ENCODE data around the gene AJUBA. TPM values are rescaled to one million over a fixed set of nuclear protein-coding genes. Genes with fewer than 3 reads are reported as not detected.

The AJUBA gene
- total and polyA plus RNA-seq, 2 of the 8 experiments (the other 6 are each of a cell fraction or from before 2014, with no cell fraction given), result 33.1 to 46.0 TPM

GRCh38 chr14:22978981-22979671 lies 3.2 kb downstream of the AJUBA start:
- no peak overlapping the region for H3K14ac ChIP-seq (ENCODE audit: insufficient read length)
- no peak overlapping the region for H3K23ac ChIP-seq (ENCODE audit: insufficient read length)
- peak overlapping the region; percentile 39; the same call in 1 of the 2 replicates for H3K18ac ChIP-seq (ENCODE audit: extremely low read depth, low read length)
- peak overlapping the region; percentile 79 to 81 for H3K4me2 ChIP-seq (ENCODE audit: insufficient read depth in 1 of 2, low read depth in 2 of 2, low read length in 2 of 2)
- POLR2A ChIA-PET (ENCODE audit: partially characterized antibody), result interaction anchor here (1.1 to 13.2 kb wide), 9 partner anchors 11 to 116 kb away, joined by 3 to 133 read pairs (median 13); partner anchors contain the start of genes ACIN1, C14orf119, CDH24 and HAUS4
- peaks cover 0 to 9% (median 4%) of the 10 kb centered on the region in 4 experiments; a peak in 2 of 7 replicates for H3K27me3 ChIP-seq (replicated peaks in 1 of 4; ENCODE audit: control insufficient read depth in 3 of 4, extremely low read depth in 1 of 4, insufficient read depth in 3 of 4, low read length in 3 of 4)
- H2AFZ ChIP-seq (ENCODE audit: low read length), result no peak overlapping the region
- H3K79me1 ChIP-seq (ENCODE audit: low read depth, low read length), result no peaks in the 10 kb centered on the region
- no peak overlapping the region for H3K56ac ChIP-seq (replicated peaks; ENCODE audit: insufficient read length, low read depth, low read length)
- H3K9me3 ChIP-seq (ENCODE audit: insufficient read depth in 2 of 2, low read depth in 1 of 2, low read length in 1 of 2), result peaks cover 2 to 3% of the 10 kb centered on the region in 2 experiments; a peak in 1 of 4 replicates
- WGBS, 2 experiments (ENCODE audit: extremely low coverage in 1 of 2, insufficient coverage in 1 of 2, insufficient read length in 1 of 2, insufficient replicate concordance in 2 of 2, low coverage in 1 of 2, low lambda C conversion rate in 2 of 2, missing lambda C conversion rate in 1 of 2), result 71% methylated on average over 5 of the region's 5 CpGs; no CpG with 5 or more reads in 1 of the 2 experiments
- TF ChIP-seq RAD21 (IDR thresholded peaks at IDR 0.05 in 1 of 2, conservative IDR thresholded peaks at IDR 0.05 in 1 of 2; ENCODE audit: low read depth in 2 of 2, low read length in 2 of 2) (no peak), POLR2A (IDR thresholded peaks at IDR 0.05; ENCODE audit: control extremely low read depth in 1 of 2, low read depth in 2 of 2, low read length in 2 of 2) (peak in 1 of 2 experiments; percentile 28; a peak in 1 of 3 replicates)
- H2BK5ac ChIP-seq (ENCODE audit: low read depth, low read length), result peak overlapping the region; percentile 50; the same call in 1 of the 2 replicates
- CTCF ChIA-PET (ENCODE audit: partially characterized antibody), result interaction anchor here (1.1 to 7.7 kb wide), 4 partner anchors 6 to 77 kb away, joined by 3 to 175 read pairs (median 6); partner anchors contain the start of gene AJUBA
- no peak overlapping the region for H3K27ac ChIP-seq (ENCODE audit: low read depth, low read length)
- H3K23me2 ChIP-seq (ENCODE audit: low read depth, low read length), result peaks cover 16% of the 10 kb centered on the region
- no peaks in the 10 kb centered on the region for H4K20me1 ChIP-seq (replicated peaks in 1 of 2; ENCODE audit: control insufficient read depth in 1 of 2, insufficient read depth in 2 of 2, low read length in 2 of 2)
- no peak for FAIRE-seq
- 0 out of 2 replicates have a peak overlapping the region, but pooled peaks have one; percentile 49 for H2BK20ac ChIP-seq (ENCODE audit: low read length)
- H3K4ac ChIP-seq (replicated peaks; ENCODE audit: insufficient read length, low read depth, low read length), result no peak overlapping the region
- peaks cover 7 to 46% (median 18%) of the 10 kb centered on the region in 4 experiments for H3K36me3 ChIP-seq (ENCODE audit: control insufficient read depth in 2 of 4, insufficient read depth in 4 of 4, low read length in 3 of 4)
- H3K79me2 ChIP-seq (ENCODE audit: control insufficient read depth in 1 of 2, insufficient read depth in 2 of 2, low read length in 2 of 2), result peaks cover 0 to 54% of the 10 kb centered on the region in 2 experiments; a peak in 2 of 4 replicates
- H2BK120ac ChIP-seq (replicated peaks; ENCODE audit: low read depth, low read length), result no peak overlapping the region
- H4K91ac ChIP-seq (replicated peaks; ENCODE audit: insufficient read length, low read length), result peak overlapping the region; percentile 12
- peak overlapping the region; percentile 4; the same call in 1 of the 2 replicates for H2BK15ac ChIP-seq (ENCODE audit: low read length)
- H3K4me3 ChIP-seq (ENCODE audit: extremely low read depth in 1 of 4, insufficient read depth in 2 of 4, low read depth in 3 of 4, low read length in 4 of 4), result peak overlapping the region; percentile 11 to 94 (median 74); a peak in 4 of 8 replicates
- no peak overlapping the region for H4K8ac ChIP-seq (ENCODE audit: extremely low read depth, insufficient read depth, low read length)
- H2AK5ac ChIP-seq (ENCODE audit: low read depth, low read length), result peak overlapping the region; percentile 32; the same call in 1 of the 2 replicates
- H4K5ac ChIP-seq (ENCODE audit: insufficient read length, low read depth, low read length), result no peak overlapping the region
- peak overlapping the region; percentile 99; the same call in 1 of the 2 replicates for H2BK12ac ChIP-seq (ENCODE audit: low read depth, low read length)
- H3K4me1 ChIP-seq (replicated peaks in 1 of 4; ENCODE audit: control insufficient read depth in 3 of 4, insufficient read depth in 4 of 4, low read length in 3 of 4), result peaks cover 28 to 34% (median 31%) of the 10 kb centered on the region in 4 experiments
- no peak for DNase-seq (ENCODE audit: low read depth in 1 of 2, low spot score in 2 of 2)
- peak overlapping the region in 1 of 4 experiments; percentile 21; a peak in 2 of 7 replicates for H3K9ac ChIP-seq (replicated peaks in 1 of 4; ENCODE audit: extremely low read depth in 1 of 4, low read depth in 3 of 4, low read length in 3 of 4)
